ENCODE data around the gene UBAC2. TPM values are rescaled to one million over a fixed set of nuclear protein-coding genes. Genes with fewer than 3 reads are reported as not detected.
A peak's percentile ranks its signal among the peaks of the same experiment; 100 is the strongest.

UBAC2 gene
- polyA plus RNA-seq, 3 donors: 59.6 to 113 (median 96.7) TPM

DNA sequence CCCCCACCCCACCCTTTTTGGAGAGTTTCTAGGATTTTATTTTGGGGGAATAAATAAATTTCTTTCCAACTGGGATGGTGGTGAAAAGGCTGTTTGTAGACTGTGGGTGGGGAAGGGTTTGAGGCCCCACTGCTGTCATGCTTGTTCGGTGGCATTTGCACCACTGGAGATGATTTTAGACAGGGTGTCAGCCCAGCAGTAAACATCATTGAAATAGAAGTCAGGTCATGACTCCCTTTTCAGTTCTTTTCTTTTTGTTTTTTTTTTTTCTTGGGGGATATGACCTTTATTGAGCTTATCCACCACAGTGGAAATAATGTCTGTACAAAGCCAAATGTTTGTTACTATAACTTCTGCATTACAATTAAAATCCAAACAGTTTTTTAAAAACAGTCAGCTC is 14.1 kb downstream of the UBAC2 start:
- WGBS (ENCODE audit: insufficient coverage): 89% methylated on average over 1 of the region's 1 CpG
- Histone ChIP-seq H3K4me3 (replicated peaks in 1 of 3; ENCODE audit: low read depth in 2 of 3, low read length in 3 of 3) (no peak overlapping the region), H3K4me1 (ENCODE audit: control insufficient read depth in 1 of 2, insufficient read depth in 2 of 2, low read length in 2 of 2) (peaks cover 23 to 27% of the 10 kb centered on the region in 2 donors), H3K36me3 (replicated peaks in 1 of 2; ENCODE audit: control insufficient read depth in 1 of 2, insufficient read depth in 2 of 2, low read length in 2 of 2) (peaks cover 6 to 36% of the 10 kb centered on the region in 2 donors), H3K9me3 (replicated peaks in 1 of 2; ENCODE audit: control insufficient read depth in 1 of 2, insufficient read depth in 1 of 2, low read length in 2 of 2) (no peaks in the 10 kb centered on the region), H3K9ac (ENCODE audit: insufficient read depth, low read length, poor library complexity, severe bottlenecking) (no peak overlapping the region), H3K4me2 (replicated peaks; ENCODE audit: extremely low read depth, low read length, poor library complexity, severe bottlenecking) (no peak overlapping the region), H3K27ac (ENCODE audit: low read depth in 1 of 2, low read length in 2 of 2) (no peak overlapping the region), H2AFZ (ENCODE audit: insufficient read depth, low read depth, low read length, poor library complexity, severe bottlenecking) (no peak overlapping the region), H3K27me3 (ENCODE audit: control insufficient read depth in 2 of 2, insufficient read depth in 2 of 2, low read length in 2 of 2) (no peaks in the 10 kb centered on the region), H3K79me2 (ENCODE audit: insufficient read depth, low read length) (peaks cover 100% of the 10 kb centered on the region), H4K20me1 (ENCODE audit: insufficient read depth, low read length) (peaks cover 98% of the 10 kb centered on the region)
- peaks cover 0 to 2% (median 0%) of the 10 kb centered on the region in 3 donors for H3K27me3 Mint-ChIP-seq (ENCODE audit: low read depth in 3 of 3)
- H3K4me1 Mint-ChIP-seq: peaks cover 57% of the 10 kb centered on the region
- DNase-seq: no peak
- peak overlapping the region in 3 of 7 donors; percentile 31 to 37 (median 33) for H3K27ac Mint-ChIP-seq
- H3K9me3 Mint-ChIP-seq: no peaks in the 10 kb centered on the region
- TF ChIP-seq, protein P1, sequence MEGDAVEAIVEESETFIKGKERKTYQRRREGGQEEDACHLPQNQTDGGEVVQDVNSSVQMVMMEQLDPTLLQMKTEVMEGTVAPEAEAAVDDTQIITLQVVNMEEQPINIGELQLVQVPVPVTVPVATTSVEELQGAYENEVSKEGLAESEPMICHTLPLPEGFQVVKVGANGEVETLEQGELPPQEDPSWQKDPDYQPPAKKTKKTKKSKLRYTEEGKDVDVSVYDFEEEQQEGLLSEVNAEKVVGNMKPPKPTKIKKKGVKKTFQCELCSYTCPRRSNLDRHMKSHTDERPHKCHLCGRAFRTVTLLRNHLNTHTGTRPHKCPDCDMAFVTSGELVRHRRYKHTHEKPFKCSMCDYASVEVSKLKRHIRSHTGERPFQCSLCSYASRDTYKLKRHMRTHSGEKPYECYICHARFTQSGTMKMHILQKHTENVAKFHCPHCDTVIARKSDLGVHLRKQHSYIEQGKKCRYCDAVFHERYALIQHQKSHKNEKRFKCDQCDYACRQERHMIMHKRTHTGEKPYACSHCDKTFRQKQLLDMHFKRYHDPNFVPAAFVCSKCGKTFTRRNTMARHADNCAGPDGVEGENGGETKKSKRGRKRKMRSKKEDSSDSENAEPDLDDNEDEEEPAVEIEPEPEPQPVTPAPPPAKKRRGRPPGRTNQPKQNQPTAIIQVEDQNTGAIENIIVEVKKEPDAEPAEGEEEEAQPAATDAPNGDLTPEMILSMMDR (IDR thresholded peaks at IDR 0.05): no peak
- intact Hi-C loops (cut with micrococcal nuclease): no loop called here
- H3K36me3 Mint-ChIP-seq: peaks cover 12 to 16% of the 10 kb centered on the region in 2 donors
- H3K4me3 Mint-ChIP-seq: no peak overlapping the region

DNA sequence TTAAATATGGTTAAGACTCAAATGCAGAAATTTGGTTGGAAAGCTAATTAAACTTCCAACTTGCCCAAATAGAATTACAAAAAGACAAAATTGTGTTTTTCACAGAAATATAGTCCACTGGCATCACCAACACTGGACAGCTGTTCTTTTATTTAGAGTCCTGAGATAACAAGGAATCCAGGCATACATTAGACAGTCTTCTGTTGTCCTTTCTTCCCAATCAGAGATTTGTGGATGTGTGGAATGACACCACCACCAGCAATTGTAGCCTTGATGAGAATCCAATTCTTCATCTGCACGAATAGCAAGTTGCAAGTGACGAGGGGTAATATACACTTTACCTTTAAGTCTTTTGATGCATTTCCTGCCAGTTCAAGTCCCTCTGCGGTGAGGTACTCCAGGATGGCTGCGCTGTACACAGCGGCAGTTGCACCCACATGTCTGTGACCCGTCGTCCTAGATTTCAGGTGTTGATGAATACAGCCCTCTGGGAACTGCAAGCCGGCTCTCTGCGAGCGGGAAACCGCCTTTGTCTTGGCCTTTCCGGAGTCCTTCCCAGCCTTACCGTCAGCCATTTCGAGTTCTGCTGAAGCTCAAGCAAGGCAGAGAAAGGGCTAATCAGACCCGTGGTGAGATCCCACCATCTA is 14.7 kb downstream of the UBAC2 start:
- no peak for DNase-seq
- H3K4me3 ChIP-seq (replicated peaks in 1 of 3; ENCODE audit: low read depth in 2 of 3, low read length in 3 of 3): no peak overlapping the region
- intact Hi-C loops (cut with micrococcal nuclease): no loop called here
- peak overlapping the region; percentile 23 to 58 for H3K4me3 Mint-ChIP-seq
- peaks cover 25 to 32% of the 10 kb centered on the region in 2 donors for H3K4me1 ChIP-seq (ENCODE audit: control insufficient read depth in 1 of 2, insufficient read depth in 2 of 2, low read length in 2 of 2)
- peaks cover 12 to 16% of the 10 kb centered on the region in 2 donors for H3K36me3 Mint-ChIP-seq
- peaks cover 100% of the 10 kb centered on the region for H3K79me2 ChIP-seq (ENCODE audit: insufficient read depth, low read length)
- H3K27ac ChIP-seq (ENCODE audit: low read depth in 1 of 2, low read length in 2 of 2): no peak overlapping the region
- H3K36me3 ChIP-seq (replicated peaks in 1 of 2; ENCODE audit: control insufficient read depth in 1 of 2, insufficient read depth in 2 of 2, low read length in 2 of 2): peaks cover 6 to 36% of the 10 kb centered on the region in 2 donors
- H3K27ac Mint-ChIP-seq: peak overlapping the region in 4 of 7 donors; percentile 14 to 50 (median 34)
- peaks cover 98% of the 10 kb centered on the region for H4K20me1 ChIP-seq (ENCODE audit: insufficient read depth, low read length)
- no peak overlapping the region for H3K9ac ChIP-seq (ENCODE audit: insufficient read depth, low read length, poor library complexity, severe bottlenecking)
- no peaks in the 10 kb centered on the region for H3K27me3 ChIP-seq (ENCODE audit: control insufficient read depth in 2 of 2, insufficient read depth in 2 of 2, low read length in 2 of 2)
- WGBS (ENCODE audit: insufficient coverage): 89% methylated on average over 12 of the region's 15 CpGs
- no peaks in the 10 kb centered on the region for H3K9me3 ChIP-seq (replicated peaks in 1 of 2; ENCODE audit: control insufficient read depth in 1 of 2, insufficient read depth in 1 of 2, low read length in 2 of 2)
- no peaks in the 10 kb centered on the region for H3K9me3 Mint-ChIP-seq
- H3K4me1 Mint-ChIP-seq: peaks cover 58% of the 10 kb centered on the region
- TF ChIP-seq, protein P1 (IDR thresholded peaks at IDR 0.05): no peak
- no peak overlapping the region for H3K4me2 ChIP-seq (replicated peaks; ENCODE audit: extremely low read depth, low read length, poor library complexity, severe bottlenecking)
- peaks cover 0 to 2% (median 0%) of the 10 kb centered on the region in 3 donors for H3K27me3 Mint-ChIP-seq (ENCODE audit: low read depth in 3 of 3)
- H2AFZ ChIP-seq (ENCODE audit: insufficient read depth, low read depth, low read length, poor library complexity, severe bottlenecking): no peak overlapping the region

All from CD14-positive monocyte (primary cell).